Astrocyte (in vitro differentiated cells and primary cell): Measurements from ENCODE around the gene TMEM175.

ENCODE experiments used
- EZH2 ChIP-seq: IDR thresholded peaks from 2 replicates; pipeline ENCODE4 v1.6.1; 2012; ENCODE audit warnings: mild to moderate bottlenecking, low read length, inconsistent platforms; ENCODE audit not compliant: insufficient read depth
- TF ChIP-seq, protein P1 (sequence below): IDR thresholded peaks from 2 replicates; pipeline ENCODE4 v1.5.1; 2011; ENCODE audit warnings: low read depth, mild to moderate bottlenecking, inconsistent platforms, low read length, moderate library complexity; ENCODE audit not compliant: insufficient read depth

DNA sequence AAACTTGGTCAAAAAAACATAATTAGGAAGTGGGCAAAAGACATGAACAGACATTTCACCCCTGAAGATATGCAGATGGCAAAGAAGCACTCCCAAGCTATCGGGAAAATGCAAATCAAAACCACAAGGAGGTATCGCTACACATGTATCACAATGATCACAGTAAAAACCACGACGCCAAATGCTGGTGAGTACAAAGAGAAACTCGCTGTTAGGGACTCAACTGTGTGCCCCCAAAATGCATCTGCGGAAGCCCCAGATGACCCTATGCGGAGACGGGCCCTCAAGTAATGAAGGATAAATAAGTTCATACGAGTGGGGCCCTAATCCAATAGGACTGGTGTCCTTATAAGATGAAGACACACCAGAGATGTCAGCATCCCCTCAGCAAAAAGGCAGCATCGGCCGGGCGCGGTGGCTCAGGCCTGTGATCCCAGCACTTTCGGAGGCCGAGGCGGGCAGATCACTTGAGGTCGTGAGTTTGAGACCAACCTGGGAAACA is 10.4 kb upstream of the TMEM175 start:
- TF ChIP-seq, protein P1, sequence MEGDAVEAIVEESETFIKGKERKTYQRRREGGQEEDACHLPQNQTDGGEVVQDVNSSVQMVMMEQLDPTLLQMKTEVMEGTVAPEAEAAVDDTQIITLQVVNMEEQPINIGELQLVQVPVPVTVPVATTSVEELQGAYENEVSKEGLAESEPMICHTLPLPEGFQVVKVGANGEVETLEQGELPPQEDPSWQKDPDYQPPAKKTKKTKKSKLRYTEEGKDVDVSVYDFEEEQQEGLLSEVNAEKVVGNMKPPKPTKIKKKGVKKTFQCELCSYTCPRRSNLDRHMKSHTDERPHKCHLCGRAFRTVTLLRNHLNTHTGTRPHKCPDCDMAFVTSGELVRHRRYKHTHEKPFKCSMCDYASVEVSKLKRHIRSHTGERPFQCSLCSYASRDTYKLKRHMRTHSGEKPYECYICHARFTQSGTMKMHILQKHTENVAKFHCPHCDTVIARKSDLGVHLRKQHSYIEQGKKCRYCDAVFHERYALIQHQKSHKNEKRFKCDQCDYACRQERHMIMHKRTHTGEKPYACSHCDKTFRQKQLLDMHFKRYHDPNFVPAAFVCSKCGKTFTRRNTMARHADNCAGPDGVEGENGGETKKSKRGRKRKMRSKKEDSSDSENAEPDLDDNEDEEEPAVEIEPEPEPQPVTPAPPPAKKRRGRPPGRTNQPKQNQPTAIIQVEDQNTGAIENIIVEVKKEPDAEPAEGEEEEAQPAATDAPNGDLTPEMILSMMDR, result no peak
- TF ChIP-seq EZH2, result no peak
